ENCODE measurements around the gene CHID1.

GRCh38 chr11:826836-827145, 83.8 kb downstream of the CHID1 start:
- TF ChIP-seq, protein P1, sequence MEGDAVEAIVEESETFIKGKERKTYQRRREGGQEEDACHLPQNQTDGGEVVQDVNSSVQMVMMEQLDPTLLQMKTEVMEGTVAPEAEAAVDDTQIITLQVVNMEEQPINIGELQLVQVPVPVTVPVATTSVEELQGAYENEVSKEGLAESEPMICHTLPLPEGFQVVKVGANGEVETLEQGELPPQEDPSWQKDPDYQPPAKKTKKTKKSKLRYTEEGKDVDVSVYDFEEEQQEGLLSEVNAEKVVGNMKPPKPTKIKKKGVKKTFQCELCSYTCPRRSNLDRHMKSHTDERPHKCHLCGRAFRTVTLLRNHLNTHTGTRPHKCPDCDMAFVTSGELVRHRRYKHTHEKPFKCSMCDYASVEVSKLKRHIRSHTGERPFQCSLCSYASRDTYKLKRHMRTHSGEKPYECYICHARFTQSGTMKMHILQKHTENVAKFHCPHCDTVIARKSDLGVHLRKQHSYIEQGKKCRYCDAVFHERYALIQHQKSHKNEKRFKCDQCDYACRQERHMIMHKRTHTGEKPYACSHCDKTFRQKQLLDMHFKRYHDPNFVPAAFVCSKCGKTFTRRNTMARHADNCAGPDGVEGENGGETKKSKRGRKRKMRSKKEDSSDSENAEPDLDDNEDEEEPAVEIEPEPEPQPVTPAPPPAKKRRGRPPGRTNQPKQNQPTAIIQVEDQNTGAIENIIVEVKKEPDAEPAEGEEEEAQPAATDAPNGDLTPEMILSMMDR (conservative IDR thresholded peaks at IDR 0.05), result no peak
- TF ChIP-seq EZH2 (IDR thresholded peaks at IDR 0.05; ENCODE audit: low read depth), result no peak

Measured in PC-9 (cell line).